IPS DF 4.7 (cell line): ENCODE data around the gene SHF.

Experiments used
- DNase-seq: peaks from one replicate; pipeline ENCODE4 v3.0.0-alpha.2; 2013; ENCODE audit warnings: low spot score; ENCODE audit errors: extremely low read depth

The SHF gene

GRCh38 chr15:45129651-45130129 is 58.1 kb downstream of the SHF start, which contains the start of the genes DUOX1 and DUOXA1:
TSS of gene DUOX1 (plus strand) at chr15:45129994. CDS start at chr15:45131967, 1,973 bp downstream.
TSS of gene DUOXA1 (minus strand) at chr15:45129879. CDS start at chr15:45123014, 6,865 bp downstream.
- no peak for DNase-seq

- no peak for DNase-seq
Observed at GRCh38 chr15:45128971-45129639, 58.7 kb downstream of the SHF start.

- no peak for DNase-seq
Observed at GRCh38 chr15:45126535-45127158, 61.1 kb downstream of the SHF start.

GRCh38 chr15:45123397-45123796 is 64.4 kb downstream of the SHF start:
- DNase-seq, result no peak

- DNase-seq, result no peak
Observed at GRCh38 chr15:45122719-45123118, 65.0 kb downstream of the SHF start.

GRCh38 chr15:45121706-45122417 is 65.9 kb downstream of the SHF start:
- no peak for DNase-seq

GRCh38 chr15:45121020-45121419 is 66.7 kb downstream of the SHF start:
- DNase-seq, result no peak

- DNase-seq, result no peak
Observed at GRCh38 chr15:45120081-45120972, 67.4 kb downstream of the SHF start.

- no peak for DNase-seq
Observed at GRCh38 chr15:45118996-45119395, 68.8 kb downstream of the SHF start.

GRCh38 chr15:45118131-45118588 is 69.6 kb downstream of the SHF start:
- DNase-seq, result peak; percentile 83

GRCh38 chr15:45117308-45118130 is 70.2 kb downstream of the SHF start:
- no peak for DNase-seq
